Stimulated activated CD4-positive, alpha-beta T cell treated with anti-CD3 and anti-CD28 coated beads, Interleukin-1b, Interleukin-23, amount 100 ng/mL, for 4 hours (primary cell): ENCODE results near the gene CCT7.
"Not testable (repeated sequence)": the region's sequence is repeated elsewhere in the genome, so short reads cannot be mapped to it uniquely, and the experiment has no call there.

Source experiments
- DNase-seq, 2 donors: peaks; one replicate each; pipeline ENCODE4 v3.0.0-alpha.2; 2020; ENCODE audit warnings: low read depth in 2 of 2

CCT7 gene

GRCh38 chr2:73233932-73234832 lies at the start of gene CCT7:
TSS of gene CCT7 (plus strand) at chr2:73234308. CDS start at chr2:73234379, 71 bp downstream.
- peak; percentile 72 to 79 for DNase-seq

GRCh38 chr2:73185965-73186364 lies 48.1 kb upstream of the CCT7 start:
- no peak for DNase-seq

GRCh38 chr2:73187549-73187948 lies 46.6 kb upstream of the CCT7 start:
- no peak for DNase-seq

GRCh38 chr2:73197579-73197978 lies 36.5 kb upstream of the CCT7 start:
- DNase-seq: no peak

GRCh38 chr2:73200281-73200680 lies 33.8 kb upstream of the CCT7 start:
- not testable (repeated sequence) for DNase-seq

- no peak for DNase-seq
Observed at GRCh38 chr2:73202156-73203054, 31.7 kb upstream of the CCT7 start, which contains the start of gene NOTO. TSS of gene NOTO (plus strand) at chr2:73202574. CDS start at chr2:73202667, 93 bp downstream.

- no peak for DNase-seq
Observed at GRCh38 chr2:73203055-73203681, 30.9 kb upstream of the CCT7 start.

GRCh38 chr2:73205611-73206010 lies 28.5 kb upstream of the CCT7 start:
- DNase-seq: no peak

GRCh38 chr2:73208258-73208657 lies 25.9 kb upstream of the CCT7 start:
- no peak for DNase-seq

GRCh38 chr2:73210019-73210418 lies 24.1 kb upstream of the CCT7 start:
- DNase-seq: no peak

GRCh38 chr2:73210696-73211095 lies 23.4 kb upstream of the CCT7 start:
- DNase-seq: no peak

GRCh38 chr2:73212098-73212447 lies 22.0 kb upstream of the CCT7 start:
- no peak for DNase-seq

GRCh38 chr2:73212448-73213176 lies 21.5 kb upstream of the CCT7 start:
- peak; percentile 65 to 67 for DNase-seq

GRCh38 chr2:73214120-73215035 lies 19.7 kb upstream of the CCT7 start, which contains the start of gene SMYD5:
TSS of gene SMYD5 (plus strand) at chr2:73214245. CDS start at chr2:73214267, 22 bp downstream.
- DNase-seq: peak; percentile 92 to 93

GRCh38 chr2:73215254-73215653 lies 18.9 kb upstream of the CCT7 start:
- DNase-seq: no peak

- no peak for DNase-seq
Observed at GRCh38 chr2:73217160-73217559, 16.9 kb upstream of the CCT7 start.

GRCh38 chr2:73217826-73218225 lies 16.3 kb upstream of the CCT7 start:
- no peak for DNase-seq

- DNase-seq: no peak
Observed at GRCh38 chr2:73218298-73218697, 15.8 kb upstream of the CCT7 start.

- DNase-seq: no peak
Observed at GRCh38 chr2:73223821-73224220, 10.3 kb upstream of the CCT7 start.
